GM04504 (cell line): ENCODE measurements around the gene SLMAP.
A peak's percentile ranks its signal among the peaks of the same experiment; 100 is the strongest.

Experiments
- DNase-seq: peaks from one replicate; pipeline ENCODE4 v3.0.0-alpha.2; 2012; ENCODE audit warnings: low read depth

The SLMAP gene

DNA sequence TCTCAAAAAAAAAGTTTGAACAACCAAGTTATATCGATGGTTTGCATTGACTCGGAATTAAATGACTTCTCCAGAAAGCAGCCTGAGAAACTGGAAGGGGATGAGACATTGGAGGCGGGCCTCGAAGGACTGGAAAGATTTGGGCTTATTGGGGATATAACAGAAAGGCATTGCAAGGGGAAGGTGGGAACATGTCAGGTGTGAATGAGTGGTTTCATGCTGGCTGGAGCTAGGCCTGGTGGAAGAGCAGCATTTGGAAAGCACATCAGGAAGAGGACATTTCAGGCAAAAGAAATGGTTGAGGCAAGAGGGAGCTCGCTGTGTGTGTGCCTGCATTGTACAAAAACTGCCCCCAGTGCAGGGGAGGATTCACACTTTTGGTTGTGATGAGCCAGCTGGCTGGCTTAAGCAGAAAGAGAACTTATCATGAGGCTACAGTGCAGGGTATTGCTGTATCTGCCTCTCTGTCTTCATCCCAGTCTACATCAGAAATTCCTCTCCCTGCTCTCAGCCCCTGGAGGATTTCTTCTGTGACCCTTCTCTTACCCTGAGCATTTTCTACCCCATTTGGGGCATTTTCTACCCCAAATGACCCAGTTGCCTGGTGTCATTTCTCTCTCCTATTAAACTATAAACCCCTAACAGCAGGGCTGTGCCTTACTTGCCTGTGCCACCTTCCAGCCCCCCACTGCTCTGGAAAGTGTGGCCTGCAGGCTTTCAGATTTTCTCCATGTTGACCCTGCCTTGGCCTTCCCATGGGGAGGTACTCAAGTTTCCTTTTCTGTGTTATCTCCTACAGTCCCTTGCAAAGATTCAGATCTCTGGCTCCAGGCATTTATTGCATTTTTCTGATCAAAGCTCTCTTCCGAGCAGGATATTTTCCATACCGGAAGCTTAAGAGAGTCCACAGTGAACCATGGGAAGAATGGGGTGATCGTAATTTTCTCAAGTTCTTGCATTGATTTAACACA, 187.7 kb downstream of the SLMAP start:
- no peak for DNase-seq

DNA sequence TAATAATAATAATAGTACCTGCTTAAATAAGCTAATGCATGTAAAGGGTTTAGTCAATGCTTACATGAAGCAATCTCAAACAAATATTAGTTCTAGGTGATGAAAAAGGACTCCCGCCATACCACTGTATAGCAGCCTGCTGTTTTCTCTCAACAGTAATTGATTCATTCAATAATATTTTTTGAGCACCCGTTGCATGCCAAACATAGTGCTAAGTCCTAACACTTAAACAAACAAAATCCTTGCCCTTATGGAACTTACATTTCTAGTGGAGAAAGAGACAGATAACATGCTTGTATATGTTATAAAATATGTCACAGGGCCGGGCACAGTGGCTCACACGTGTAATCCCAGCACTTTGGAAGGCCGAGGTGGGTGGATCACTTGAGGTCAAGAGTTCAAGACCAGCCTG, 190.9 kb downstream of the SLMAP start:
- DNase-seq: no peak

DNA sequence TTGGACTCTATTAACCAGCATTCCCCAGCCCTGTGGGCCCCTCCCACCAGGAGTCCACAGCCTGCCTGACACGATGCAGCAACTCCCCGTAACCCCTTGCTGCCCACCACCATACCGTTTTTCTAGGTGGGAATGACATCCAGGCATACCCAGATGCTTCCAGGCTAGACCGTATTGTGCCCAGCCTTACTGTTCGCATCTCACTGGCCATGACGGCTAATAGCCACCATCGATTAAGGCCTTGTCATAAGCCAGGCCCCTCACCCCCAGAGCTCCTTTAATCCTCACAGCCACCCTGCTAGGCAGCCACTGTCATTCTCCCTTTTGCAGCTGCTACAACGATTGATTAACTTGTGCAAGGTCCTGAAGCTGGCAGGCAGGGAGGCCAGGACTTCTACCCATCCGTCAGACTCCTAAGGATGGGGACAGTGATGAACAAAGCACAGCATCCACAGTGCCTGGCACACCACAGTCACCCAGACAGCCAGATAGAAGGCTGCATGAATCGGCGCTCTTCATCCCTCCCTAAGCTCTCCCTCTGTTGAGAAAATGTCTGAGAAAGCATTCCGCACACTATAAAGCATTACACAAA, 192.1 kb downstream of the SLMAP start:
- DNase-seq: no peak

DNA sequence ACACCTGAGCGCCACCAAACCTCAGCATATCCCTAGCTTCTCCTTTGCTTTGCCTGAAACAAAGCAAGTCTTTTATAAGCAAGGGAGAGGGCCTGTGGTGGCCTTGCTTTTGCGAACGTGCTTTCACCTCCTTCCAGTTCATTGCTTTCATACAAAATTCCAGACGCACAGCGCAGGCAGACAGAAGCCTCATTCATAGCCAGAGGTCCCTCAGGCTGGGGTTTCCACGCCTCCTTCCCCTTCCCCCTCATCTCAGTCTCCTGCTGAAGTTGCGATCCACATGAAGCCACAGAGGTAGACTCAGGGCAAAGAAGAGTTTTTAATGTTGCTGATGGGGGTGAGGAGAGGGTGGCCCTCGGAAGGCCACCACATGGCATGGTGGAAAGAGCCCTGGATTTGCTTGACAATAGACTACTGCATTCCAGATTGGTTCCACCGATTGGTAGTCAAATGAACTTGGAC, 192.7 kb downstream of the SLMAP start:
- no peak for DNase-seq

DNA sequence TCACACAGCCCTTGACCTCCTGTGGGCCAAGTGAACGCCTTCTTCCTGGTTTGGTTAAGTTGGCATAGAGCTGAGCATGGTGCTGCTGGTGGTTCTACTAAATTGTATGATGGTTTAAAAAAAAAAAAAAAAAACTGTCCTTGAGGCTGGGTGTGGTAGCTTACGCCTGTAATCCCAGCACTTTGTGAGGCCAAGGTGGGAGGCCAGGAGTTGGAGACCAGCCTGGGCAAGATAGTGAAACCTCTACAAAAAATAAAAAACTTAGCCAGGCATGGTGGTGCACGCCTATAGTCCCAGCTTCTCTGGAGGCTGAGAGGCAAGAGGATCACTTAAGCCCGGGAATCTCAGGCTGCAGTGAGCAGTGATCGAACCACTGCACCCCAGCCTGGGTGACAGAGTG, 193.2 kb downstream of the SLMAP start:
- DNase-seq: no peak

DNA sequence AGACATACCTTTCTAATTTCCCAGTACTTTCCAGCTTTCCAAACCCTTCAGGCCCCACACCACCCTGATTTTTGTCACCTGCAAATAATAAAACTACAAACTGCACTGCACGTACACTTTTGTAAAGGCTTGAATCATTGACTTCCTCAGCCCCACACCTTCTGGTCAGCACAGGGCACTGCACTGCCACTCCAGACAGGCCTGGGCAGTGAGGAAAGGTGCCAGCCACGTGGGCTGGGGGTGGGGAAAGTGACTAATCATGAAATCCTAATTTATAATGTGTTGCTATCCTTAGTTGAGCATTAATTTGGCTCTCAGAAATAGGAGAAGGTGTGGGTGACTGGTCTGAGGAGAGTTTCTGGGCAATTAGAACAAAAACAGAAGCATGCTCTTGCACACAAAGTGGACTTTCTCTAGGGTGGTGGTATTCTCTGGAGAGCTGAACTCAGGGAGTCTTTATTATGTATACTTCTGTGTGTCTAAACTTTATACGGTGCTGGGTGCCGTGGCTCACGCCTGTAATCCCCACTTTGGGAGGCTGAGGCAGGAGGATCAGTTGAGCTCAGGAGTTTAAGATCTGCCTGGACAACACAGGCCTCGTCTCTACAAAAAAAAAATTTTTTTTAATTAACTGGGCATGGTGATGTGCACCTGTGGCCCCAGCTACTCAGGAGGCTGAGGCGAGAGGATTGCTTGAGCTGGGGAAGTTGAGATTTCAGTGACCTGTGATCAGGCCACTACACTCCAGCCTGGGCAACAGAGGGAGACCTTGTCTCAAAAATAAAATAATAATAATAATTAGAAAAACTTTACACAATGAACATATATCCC, 193.9 kb downstream of the SLMAP start:
- no peak for DNase-seq

DNA sequence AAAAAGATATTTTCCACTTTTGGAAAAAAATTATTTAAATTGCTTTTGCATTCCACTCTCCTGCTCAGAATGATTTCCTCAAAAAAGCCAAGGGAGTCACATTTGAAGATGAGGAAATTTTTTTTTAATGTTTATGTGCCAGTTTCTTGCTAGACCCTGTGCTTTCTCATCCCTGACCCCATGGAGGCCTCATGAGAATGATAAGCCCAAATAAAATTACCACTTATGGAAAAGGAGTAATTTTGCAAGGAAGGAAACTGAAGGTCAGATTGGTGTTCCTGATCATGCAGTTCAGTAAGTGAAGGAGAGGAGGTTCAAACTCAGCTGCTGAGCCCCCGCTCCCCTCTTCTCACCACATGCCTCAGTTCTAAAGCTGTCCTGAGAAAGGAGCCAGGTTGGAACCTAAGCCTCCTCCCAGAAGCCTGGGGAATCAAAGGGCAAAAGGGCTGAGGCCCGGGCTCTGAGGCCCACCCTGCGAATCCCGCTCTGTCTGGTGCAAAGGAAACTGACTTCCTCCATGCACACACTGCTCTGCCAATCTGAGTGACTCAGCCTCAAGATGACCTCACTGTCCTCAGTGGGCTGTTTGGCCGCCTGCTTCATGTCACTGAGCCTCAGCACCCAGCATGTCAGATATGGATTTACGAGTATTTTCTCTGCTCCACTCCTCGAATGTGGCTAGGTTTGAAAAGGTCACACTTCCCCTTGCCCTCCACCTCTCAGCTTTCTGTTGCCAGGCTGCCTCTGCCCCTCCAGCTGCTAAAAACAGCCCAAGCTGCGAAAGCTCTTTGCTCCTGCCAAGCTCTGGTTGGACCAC, 195.2 kb downstream of the SLMAP start:
- DNase-seq: no peak

DNA sequence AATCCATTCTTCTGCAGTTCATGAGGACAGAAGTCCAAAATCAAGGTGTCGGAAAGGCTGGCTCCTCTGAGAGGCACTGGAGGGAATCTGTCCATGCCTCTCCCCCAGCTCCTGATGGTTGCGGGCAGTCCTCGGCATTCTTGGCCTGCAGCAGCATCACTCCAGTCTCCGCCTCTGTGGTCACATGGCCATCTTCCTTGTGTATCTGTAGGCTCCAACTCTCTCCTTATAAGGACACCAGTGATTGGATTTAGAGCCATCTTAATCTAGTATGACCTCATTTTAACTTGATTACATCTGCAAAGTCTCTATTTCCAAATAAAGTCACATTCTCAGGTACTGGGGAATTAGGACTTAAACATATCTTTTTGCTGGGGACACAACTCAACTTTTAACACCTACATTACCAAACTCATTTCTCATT, 196.1 kb downstream of the SLMAP start:
- DNase-seq: no peak

DNA sequence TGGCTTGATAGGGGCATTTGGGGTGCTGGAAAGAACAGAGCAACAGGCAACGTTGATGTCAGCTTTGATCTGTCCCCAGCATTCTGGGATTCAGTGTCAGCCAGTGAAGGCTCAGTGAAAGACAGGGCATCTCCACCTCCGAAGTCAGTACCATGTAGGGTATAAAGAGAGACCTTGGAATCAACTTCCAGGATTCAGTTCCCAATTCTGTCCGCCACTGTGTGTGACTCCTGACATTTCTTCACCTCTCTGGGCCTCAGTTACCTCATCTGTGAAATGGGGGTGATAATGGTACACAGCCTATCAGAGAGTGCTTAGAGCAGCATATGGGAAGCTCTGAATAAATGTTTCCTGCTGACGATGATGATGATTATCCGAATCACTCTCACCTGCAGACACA, 196.5 kb downstream of the SLMAP start:
- no peak for DNase-seq

DNA sequence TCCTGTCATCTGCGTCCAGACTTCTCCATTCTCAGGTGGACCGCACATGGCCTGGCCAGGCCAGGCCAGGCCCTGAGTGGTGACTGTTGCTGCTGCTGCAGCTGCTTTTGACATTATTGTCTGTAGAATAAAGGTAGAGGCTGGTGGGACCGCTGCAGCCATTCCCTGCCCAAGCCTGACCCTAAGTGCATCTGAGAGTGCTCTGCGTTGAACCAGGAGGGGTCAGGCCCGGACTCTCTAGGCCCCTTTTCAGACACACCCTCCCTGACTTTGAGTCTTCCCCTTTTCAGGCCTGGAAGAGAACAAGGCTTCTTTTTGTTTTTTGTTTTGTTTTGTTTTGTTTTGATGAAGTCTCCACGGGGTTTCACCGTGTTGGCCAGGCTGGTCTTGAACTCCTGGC, 197.5 kb downstream of the SLMAP start:
- no peak for DNase-seq

DNA sequence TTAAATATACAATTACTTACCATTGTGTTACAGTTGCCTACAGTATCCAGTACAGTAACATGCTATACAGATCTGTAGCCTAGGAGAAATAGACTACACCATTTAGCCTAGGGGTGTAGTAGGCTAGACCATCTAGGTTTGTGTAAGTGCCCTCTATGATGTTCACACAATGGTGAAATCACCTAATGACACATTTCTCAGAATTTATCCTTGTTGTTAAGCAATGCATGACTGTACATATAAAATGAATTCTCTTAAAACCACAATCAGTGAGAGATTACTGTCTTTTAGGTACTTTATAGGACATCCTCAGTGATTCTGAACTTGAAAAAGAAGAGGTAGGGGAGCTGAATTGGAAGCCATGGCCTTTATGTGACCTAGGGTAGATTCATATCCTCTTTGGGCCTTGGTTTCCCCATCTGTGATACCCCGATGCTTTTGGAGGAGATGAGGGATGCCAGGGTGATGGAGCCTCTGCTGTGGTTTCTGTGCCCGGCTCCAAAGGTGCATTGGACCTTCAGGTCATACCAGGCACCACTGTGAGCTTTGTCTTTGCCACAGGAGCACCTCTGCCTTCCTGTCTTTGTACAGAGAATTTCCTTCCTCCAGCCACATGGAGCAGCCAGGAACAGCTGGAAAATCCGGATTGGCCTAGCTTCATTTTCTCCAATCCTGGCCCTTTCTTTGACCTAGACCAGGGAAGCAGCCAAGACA, 200.2 kb downstream of the SLMAP start:
- peak; percentile 76 for DNase-seq

DNA sequence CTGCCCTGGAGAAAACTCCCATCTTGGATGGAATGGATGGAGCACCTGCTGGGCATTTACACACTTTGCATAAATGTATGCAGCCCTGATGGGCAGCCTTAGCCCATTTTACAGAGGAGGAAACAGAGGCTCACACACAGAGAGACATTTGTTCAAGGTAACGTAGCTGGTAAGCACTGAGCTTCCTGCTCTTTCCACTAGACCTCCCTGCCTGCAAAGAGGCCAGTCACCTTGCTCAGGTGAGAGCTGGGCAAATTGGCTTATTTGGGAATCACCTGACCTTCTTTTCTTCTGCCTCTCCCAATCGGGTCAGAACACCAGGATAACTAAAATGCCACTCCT, 200.7 kb downstream of the SLMAP start:
- DNase-seq: no peak

DNA sequence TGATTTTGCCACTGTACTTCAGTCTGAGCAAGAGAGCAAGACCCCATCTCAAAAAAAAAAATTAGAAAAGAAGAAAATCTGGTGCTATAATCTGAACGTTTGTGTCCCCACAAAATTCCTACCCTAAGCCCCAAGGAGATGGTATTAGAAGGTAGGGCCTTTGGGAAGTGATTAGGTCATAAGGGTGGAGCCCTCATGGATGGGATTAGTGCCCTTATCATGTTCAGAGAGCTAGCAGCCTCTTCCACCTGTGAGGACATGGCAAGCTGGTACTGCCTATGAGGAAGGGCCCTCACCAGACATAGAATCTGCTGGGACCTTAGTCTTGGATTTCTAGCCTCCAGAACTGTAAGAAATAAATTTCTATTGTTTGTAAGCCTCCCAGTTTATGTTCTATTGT, 201.7 kb downstream of the SLMAP start:
- DNase-seq: no peak

DNA sequence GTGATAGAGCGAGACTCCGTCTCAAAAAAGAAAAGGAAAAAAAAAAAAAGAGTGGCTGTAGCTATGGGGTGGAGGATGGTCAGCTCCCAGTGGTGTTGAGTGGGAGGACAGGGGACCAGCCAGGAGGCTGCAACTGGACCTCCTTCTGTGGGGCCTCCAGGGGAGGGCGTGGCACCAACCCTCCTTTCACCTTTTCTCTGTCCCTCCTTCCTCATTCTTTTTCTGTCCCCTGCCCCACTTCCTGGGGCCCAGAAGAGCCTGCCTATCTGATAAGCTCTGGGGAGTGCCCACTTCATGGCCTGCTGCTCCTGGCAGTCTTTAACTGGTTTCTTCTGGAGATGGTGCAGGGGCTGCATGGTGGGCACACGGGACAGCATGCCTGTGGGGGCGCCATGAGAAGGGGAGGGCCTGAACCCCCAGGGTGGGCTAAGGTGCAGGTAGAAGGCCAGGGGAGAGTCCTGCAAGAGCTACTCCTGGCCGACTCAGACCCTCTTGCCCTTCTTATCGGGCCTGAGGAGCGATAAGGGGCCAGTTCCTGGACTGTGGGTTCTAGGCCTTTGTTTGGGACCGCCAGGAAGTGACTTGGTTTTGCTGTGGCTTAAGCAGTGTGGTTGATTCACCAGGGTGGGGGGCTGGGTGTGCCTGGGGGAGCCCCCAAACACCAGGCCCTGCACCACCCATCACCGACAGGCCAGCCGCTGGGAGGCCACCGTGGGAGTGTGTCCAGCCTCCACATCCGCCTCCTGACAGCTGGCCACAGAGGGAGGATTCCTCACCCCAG, 202.7 kb downstream of the SLMAP start:
- DNase-seq: no peak

DNA sequence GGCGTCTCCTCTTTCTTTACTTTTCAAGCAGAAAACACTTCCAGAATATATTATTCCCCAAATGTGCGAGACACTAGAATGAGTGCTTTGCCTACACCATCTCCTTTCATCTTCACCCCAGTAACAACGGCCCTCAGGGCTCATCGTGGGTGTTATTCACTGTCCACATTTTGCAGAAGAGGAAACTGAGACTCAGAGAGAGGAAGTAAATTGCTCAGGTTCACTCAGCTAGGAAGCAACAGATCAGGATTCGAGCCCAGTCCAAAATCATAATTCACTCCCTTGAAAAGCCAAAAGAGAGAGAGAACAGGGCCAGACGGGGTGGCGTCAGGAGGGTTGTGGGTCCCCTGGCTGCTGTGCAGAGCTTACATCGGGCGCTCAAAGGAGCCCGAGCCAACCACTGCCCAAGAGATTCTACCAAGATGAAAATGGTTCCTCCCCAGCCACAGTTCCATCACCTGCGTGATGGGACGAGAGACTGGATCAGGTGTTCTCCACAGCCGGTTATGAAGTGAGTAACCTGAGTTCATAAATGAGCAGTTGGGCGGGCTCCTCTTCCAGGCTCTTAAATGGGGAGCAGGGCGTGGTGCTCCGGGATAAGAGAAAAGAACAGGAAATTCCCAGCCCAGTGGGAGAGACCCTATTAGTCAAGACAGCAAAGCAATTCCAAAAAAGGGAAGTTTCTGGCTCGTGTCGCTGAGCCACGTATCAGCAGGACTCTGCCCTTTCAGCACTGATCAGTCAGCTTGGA, 203.5 kb downstream of the SLMAP start:
- DNase-seq: no peak

DNA sequence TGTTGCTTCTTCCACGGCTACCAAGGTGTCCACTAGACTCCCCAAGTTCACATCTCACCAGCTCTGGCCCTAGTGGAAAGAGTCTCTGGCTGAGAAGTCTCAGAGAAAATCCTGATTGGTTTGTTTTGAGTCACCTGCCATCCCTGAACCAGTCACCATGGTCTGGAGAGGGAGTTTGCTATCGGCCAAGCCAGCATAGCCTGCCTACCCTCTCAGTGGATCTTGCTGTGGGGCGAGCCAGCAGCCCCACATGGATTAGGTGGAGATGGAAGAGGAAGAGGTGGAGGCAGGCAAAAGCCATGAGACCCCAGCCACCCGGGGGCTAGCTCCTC, 204.0 kb downstream of the SLMAP start:
- DNase-seq: no peak

DNA sequence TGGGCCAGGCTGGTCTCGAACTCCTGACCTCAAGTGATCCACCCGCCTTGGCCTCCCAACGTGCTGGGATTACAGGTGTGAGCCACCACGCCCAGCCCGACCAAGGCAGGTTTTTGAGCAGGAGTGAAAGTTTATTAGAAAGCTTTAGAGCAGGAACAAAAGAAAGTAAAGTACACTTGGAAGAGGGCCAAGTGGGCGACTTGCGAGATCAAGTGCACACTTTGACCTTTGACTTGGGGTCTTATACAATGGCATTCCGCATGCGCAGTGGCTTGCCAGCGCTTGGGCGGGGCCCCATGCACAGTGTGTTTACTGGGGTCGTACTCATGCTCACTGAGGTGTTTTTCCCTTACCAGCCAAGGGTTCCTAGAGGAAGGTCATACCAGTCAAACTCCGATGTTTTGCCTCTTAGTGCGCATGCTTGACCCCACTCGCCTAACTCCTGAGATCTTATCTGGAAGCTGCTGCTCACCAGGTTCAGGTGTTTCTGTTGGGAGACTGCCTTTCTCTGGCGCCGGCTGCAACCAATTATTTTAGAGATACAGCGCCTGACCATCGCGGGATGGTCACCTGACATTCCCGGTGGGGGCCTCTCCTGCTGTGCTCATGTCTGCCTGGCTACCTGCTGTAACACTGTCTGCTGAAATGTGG, 205.2 kb downstream of the SLMAP start:
- no peak for DNase-seq

DNA sequence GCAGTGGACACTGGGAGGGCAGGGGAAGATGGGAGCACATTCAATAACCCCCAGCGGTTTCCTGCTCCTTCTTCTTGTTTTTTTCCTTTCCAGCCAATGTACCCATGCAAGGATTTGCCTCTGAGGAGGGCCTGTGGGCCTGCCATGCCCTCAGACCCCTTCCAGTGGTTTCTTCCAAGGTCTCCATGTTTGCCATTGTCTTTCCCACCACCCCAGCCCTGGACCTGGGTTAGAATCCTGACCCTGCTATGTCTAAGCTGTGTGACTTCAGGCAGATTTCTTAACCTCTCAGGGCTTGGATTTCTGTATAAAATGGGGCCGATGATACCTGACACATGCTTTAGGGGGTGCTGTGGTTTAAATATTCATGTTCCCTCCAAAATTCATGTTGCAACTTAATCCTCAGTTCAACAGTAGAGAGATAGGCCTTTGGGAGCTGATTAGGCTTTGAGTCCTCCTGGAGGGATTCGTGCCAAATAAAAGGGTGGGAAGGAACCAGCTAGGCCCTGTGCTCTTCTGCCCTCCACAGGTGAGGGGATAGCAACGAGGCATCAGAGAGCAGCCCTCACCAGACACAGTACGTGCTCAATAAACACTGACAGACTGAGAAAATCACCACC, 205.8 kb downstream of the SLMAP start:
- no peak for DNase-seq

DNA sequence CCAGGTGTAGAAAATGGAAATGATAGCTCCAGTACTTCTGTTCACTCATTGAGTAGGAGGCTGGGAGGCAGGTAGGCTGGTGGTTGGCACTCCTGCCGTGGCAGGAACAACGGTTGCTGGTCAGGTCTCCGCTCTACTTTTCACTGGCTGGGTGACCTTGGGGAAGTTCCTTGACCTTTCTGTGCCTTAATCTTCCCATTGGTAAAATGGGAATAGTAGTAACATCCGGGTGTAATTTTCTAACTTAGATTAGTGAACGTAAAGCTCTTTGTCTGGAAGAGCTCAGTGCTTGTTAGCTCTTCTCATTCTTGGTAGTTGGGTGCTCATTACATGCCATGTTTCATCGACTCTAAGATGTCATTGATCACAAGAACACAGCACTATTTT, 206.3 kb downstream of the SLMAP start:
- DNase-seq: no peak
